Measurements from ENCODE around the gene UGT1A10. TPM values are rescaled to one million over a fixed set of nuclear protein-coding genes. Genes with fewer than 3 reads are reported as not detected.
"Not testable (repeated sequence)": the region's sequence is repeated elsewhere in the genome, so short reads cannot be mapped to it uniquely, and the experiment has no call there.

The UGT1A10 gene
- total and polyA plus RNA-seq, 2 donors (not counting 3 experiments of a cell fraction or from before 2014, with no cell fraction given): not detected

- no peak overlapping the region for H3K4me3 ChIP-seq (replicated peaks in 1 of 3; ENCODE audit: insufficient read depth in 1 of 3, low read depth in 1 of 3, low read length in 3 of 3)
- FAIRE-seq: no peak
- dilution Hi-C loops (cut with MboI; ENCODE audit: extremely low pct_ligation_motif_present, low sequenced_read_pairs): no loop called here
Observed at GRCh38 chr2:233745073-233745755, 109.0 kb downstream of the UGT1A10 start.

GRCh38 chr2:233745838-233746237, 109.6 kb downstream of the UGT1A10 start:
- H3K27ac ChIP-seq (ENCODE audit: insufficient read depth, low read depth, low read length); H4K20me1 ChIP-seq (replicated peaks; ENCODE audit: control insufficient read depth, extremely low read depth, insufficient read depth, low read length); H3K79me2 ChIP-seq (ENCODE audit: control insufficient read depth, insufficient read depth, low read length); H3K9ac ChIP-seq (replicated peaks; ENCODE audit: extremely low read depth, insufficient read depth, low read length); H3K27me3 ChIP-seq (ENCODE audit: control insufficient read depth in 2 of 2, insufficient read depth in 2 of 2, low read length in 2 of 2); BruUV-seq (replicated peaks); intact Hi-C loops (cut with micrococcal nuclease); H2AFZ ChIP-seq (ENCODE audit: low read depth, low read length); POLR2A ChIA-PET; H3K9me3 ChIP-seq (replicated peaks; ENCODE audit: control insufficient read depth, insufficient read depth, low read length); H3K36me3 ChIP-seq (ENCODE audit: control insufficient read depth in 2 of 2, extremely low read depth in 1 of 2, insufficient read depth in 2 of 2, low read length in 2 of 2); DNase-seq (ENCODE audit: low read depth, low spot score); CTCF ChIA-PET; dilution Hi-C loops (cut with MboI; ENCODE audit: extremely low pct_ligation_motif_present, low sequenced_read_pairs); H3K4me3 ChIP-seq (replicated peaks in 1 of 3; ENCODE audit: insufficient read depth in 1 of 3, low read depth in 1 of 3, low read length in 3 of 3); H3K9me1 ChIP-seq (replicated peaks; ENCODE audit: control insufficient read depth, extremely low read depth, insufficient read depth, low read length); FAIRE-seq; H3K4me2 ChIP-seq (ENCODE audit: insufficient read depth, low read length); H3K4me1 ChIP-seq (ENCODE audit: control insufficient read depth, extremely low read depth, insufficient read depth, low read length): not testable (repeated sequence)

More at GRCh38 chr2:233745073-233745755, 109.0 kb downstream of the UGT1A10 start:
- H3K9ac ChIP-seq (replicated peaks; ENCODE audit: extremely low read depth, insufficient read depth, low read length): no peak overlapping the region
- H3K9me1 ChIP-seq (replicated peaks; ENCODE audit: control insufficient read depth, extremely low read depth, insufficient read depth, low read length): no peaks in the 10 kb centered on the region
- BruUV-seq (replicated peaks): no TSS peak
- H3K36me3 ChIP-seq (ENCODE audit: control insufficient read depth in 2 of 2, extremely low read depth in 1 of 2, insufficient read depth in 2 of 2, low read length in 2 of 2): no peaks in the 10 kb centered on the region
- no peaks in the 10 kb centered on the region for H3K9me3 ChIP-seq (replicated peaks; ENCODE audit: control insufficient read depth, insufficient read depth, low read length)
- no peaks in the 10 kb centered on the region for H4K20me1 ChIP-seq (replicated peaks; ENCODE audit: control insufficient read depth, extremely low read depth, insufficient read depth, low read length)
- POLR2A ChIA-PET: no interaction called here
- no peaks in the 10 kb centered on the region for H3K79me2 ChIP-seq (ENCODE audit: control insufficient read depth, insufficient read depth, low read length)
- CTCF ChIA-PET: no interaction called here
- intact Hi-C loops (cut with micrococcal nuclease): no loop called here
- H3K27me3 ChIP-seq (ENCODE audit: control insufficient read depth in 2 of 2, insufficient read depth in 2 of 2, low read length in 2 of 2): peaks cover 0 to 2% of the 10 kb centered on the region in 2 experiments
- H2AFZ ChIP-seq (ENCODE audit: low read depth, low read length): no peak overlapping the region
- H3K4me1 ChIP-seq (ENCODE audit: control insufficient read depth, extremely low read depth, insufficient read depth, low read length): no peaks in the 10 kb centered on the region
- no peak for TF ChIP-seq MAX (IDR thresholded peaks at IDR 0.05; ENCODE audit: insufficient read depth, insufficient read length)
- TF ChIP-seq JUN (IDR thresholded peaks at IDR 0.05; ENCODE audit: borderline replicate concordance, insufficient read depth, insufficient read length, low read depth): no peak
- no peak for TF ChIP-seq POLR2A (IDR thresholded peaks at IDR 0.05; ENCODE audit: low read depth, low read length)
- TF ChIP-seq CTCF (IDR thresholded peaks at IDR 0.05; ENCODE audit: extremely low read depth in 1 of 2, insufficient read depth in 1 of 2, low read depth in 1 of 2, low read length in 2 of 2): no peak
- TF ChIP-seq MYC (IDR thresholded peaks at IDR 0.05; ENCODE audit: low read depth, low read length): no peak
- TF ChIP-seq POLR2AphosphoS5 (IDR thresholded peaks at IDR 0.05; ENCODE audit: insufficient read depth, low read depth, low read length): no peak
- no peak for TF ChIP-seq GATA2 (IDR thresholded peaks at IDR 0.05; ENCODE audit: insufficient read depth, insufficient read length, low read depth, low read length)
- no peak for TF ChIP-seq EZH2 (IDR thresholded peaks at IDR 0.05; ENCODE audit: borderline replicate concordance, low read depth, low read length, severe bottlenecking)
- TF ChIP-seq FOS (IDR thresholded peaks at IDR 0.05; ENCODE audit: borderline replicate concordance, insufficient read depth, low read length): no peak
- no peak for DNase-seq (ENCODE audit: low read depth, low spot score)
- no peak overlapping the region for H3K4me2 ChIP-seq (ENCODE audit: insufficient read depth, low read length)
- H3K27ac ChIP-seq (ENCODE audit: insufficient read depth, low read depth, low read length): no peak overlapping the region
